Testis (tissue), 2 donors: Measurements from ENCODE around the gene KCNH5.
"Not testable (repeated sequence)": the region's sequence is repeated elsewhere in the genome, so short reads cannot be mapped to it uniquely, and the experiment has no call there.

Experiments used
- POLR2A ChIP-seq: fragments of 450-650 bp; IDR thresholded peaks from one replicate; pipeline ENCODE4 v1.6.1; 2017; ENCODE audit warnings: antibody characterized with exemption, mild to moderate bottlenecking, moderate library complexity
- TF ChIP-seq, protein P1 (sequence below), 3 experiments: fragments of 450-650 bp in 2 of 3; fragments of 200-600 bp in 1 of 3; sonication (generic) in 1 of 3; IDR thresholded peaks; one replicate each; pipeline ENCODE4 v1.5.1; 2016 to 2019; ENCODE audit warnings: antibody characterized with exemption in 3 of 3, mild to moderate bottlenecking in 2 of 3, moderate library complexity in 1 of 3

DNA sequence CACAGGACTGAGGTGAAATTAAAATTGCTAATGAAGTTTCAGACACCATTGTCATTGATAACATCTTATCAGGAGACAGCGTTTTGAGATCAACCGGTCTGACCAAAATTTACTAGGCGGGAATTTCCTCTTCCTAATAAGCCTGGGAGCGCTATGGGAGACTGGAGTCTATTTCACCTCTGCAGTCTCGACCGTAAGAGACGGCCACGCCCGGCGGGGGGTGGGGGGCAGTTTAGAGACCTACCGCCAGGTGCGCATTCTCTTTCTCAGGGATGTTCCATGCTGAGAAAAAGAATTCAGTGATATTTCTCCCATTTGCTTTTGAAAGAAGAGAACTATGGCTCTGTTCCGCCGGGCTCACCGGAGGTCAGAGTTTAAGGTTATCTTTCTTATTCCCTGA, 263.9 kb downstream of the KCNH5 start:
- TF ChIP-seq, protein P1, sequence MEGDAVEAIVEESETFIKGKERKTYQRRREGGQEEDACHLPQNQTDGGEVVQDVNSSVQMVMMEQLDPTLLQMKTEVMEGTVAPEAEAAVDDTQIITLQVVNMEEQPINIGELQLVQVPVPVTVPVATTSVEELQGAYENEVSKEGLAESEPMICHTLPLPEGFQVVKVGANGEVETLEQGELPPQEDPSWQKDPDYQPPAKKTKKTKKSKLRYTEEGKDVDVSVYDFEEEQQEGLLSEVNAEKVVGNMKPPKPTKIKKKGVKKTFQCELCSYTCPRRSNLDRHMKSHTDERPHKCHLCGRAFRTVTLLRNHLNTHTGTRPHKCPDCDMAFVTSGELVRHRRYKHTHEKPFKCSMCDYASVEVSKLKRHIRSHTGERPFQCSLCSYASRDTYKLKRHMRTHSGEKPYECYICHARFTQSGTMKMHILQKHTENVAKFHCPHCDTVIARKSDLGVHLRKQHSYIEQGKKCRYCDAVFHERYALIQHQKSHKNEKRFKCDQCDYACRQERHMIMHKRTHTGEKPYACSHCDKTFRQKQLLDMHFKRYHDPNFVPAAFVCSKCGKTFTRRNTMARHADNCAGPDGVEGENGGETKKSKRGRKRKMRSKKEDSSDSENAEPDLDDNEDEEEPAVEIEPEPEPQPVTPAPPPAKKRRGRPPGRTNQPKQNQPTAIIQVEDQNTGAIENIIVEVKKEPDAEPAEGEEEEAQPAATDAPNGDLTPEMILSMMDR (IDR thresholded peaks at IDR 0.05) = not testable (repeated sequence)
- TF ChIP-seq POLR2A = not testable (repeated sequence)
